Esophagus muscularis mucosa (tissue), 2 donors: Measurements from ENCODE around the gene ME3.

ENCODE experiments used
- POLR2A ChIP-seq: fragments of 450-650 bp; IDR thresholded peaks from one replicate; pipeline ENCODE4 v1.6.1; 2017; ENCODE audit warnings: antibody characterized with exemption, moderate library complexity, mild to moderate bottlenecking, low read depth
- POLR2AphosphoS5 ChIP-seq, 2 donors: sonication (generic); formaldehyde crosslinking; IDR thresholded peaks; one replicate each; pipeline ENCODE4 v1.6.1; 2017; ENCODE audit warnings: antibody characterized with exemption in 2 of 2

GRCh38 chr11:86418917-86419316, 253.5 kb downstream of the ME3 start:
- no peak for TF ChIP-seq POLR2A
- no peak for TF ChIP-seq POLR2AphosphoS5 (IDR thresholded peaks at IDR 0.05)
